PFSK-1 (cell line): ENCODE data around the gene AIF1.

Source experiments
- POLR2AphosphoS5 ChIP-seq: IDR thresholded peaks from 2 replicates; pipeline ENCODE4 v1.6.1; 2012; ENCODE audit warnings: low read depth, mild to moderate bottlenecking, control low read depth, low read length, moderate library complexity
- SIN3A ChIP-seq: IDR thresholded peaks from 2 replicates; pipeline ENCODE4 v1.6.1; 2012; ENCODE audit warnings: mild to moderate bottlenecking, low read length, moderate library complexity, borderline replicate concordance; ENCODE audit not compliant: insufficient read depth
- TF ChIP-seq, protein P1 (sequence below), 2 experiments: IDR thresholded peaks; 2 replicates each; pipeline versions ENCODE4 v1.6.1 to v1.8.0; 2011 to 2012; ENCODE audit warnings: low read depth in 2 of 2, low read length in 2 of 2, control low read depth in 1 of 2, inconsistent platforms in 1 of 2, mild to moderate bottlenecking in 1 of 2, moderate library complexity in 1 of 2; ENCODE audit not compliant: insufficient read depth in 1 of 2

DNA sequence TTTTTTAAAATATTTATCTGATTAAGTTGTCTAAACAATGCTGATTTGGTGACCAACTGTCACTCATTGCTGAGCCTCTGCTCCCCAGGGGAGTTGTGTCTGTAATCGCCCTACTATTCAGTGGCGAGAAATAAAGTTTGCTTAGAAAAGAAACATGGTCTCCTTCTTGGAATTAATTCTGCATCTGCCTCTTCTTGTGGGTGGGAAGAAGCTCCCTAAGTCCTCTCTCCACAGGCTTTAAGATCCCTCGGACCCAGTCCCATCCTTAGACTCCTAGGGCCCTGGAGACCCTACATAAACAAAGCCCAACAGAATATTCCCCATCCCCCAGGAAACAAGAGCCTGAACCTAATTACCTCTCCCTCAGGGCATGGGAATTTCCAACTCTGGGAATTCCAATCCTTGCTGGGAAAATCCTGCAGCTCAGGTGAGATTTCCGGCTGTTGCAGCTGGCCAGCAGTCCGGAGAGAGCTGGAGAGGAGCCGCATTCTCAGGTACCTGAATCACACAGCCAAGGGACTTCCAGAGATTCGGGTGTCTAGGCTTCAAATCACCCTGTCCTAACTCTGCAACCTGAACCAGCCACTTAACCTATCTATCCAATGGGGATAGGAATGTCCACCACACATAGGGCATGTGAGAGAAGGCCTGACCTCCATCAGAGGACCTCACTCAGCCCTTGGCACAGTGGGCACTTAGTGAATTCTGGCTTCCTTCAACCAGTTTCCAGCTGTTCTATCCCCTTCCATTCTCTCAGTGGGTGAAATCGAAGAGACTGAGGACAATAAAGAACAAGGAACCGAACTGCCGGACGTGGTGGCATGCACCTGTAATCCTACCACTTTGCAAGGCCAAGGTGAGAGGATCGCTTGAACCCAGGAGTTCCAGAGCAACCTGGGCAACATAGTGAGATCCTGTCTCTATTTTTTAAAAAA, 36.6 kb upstream of the AIF1 start:
- TF ChIP-seq, protein P1, sequence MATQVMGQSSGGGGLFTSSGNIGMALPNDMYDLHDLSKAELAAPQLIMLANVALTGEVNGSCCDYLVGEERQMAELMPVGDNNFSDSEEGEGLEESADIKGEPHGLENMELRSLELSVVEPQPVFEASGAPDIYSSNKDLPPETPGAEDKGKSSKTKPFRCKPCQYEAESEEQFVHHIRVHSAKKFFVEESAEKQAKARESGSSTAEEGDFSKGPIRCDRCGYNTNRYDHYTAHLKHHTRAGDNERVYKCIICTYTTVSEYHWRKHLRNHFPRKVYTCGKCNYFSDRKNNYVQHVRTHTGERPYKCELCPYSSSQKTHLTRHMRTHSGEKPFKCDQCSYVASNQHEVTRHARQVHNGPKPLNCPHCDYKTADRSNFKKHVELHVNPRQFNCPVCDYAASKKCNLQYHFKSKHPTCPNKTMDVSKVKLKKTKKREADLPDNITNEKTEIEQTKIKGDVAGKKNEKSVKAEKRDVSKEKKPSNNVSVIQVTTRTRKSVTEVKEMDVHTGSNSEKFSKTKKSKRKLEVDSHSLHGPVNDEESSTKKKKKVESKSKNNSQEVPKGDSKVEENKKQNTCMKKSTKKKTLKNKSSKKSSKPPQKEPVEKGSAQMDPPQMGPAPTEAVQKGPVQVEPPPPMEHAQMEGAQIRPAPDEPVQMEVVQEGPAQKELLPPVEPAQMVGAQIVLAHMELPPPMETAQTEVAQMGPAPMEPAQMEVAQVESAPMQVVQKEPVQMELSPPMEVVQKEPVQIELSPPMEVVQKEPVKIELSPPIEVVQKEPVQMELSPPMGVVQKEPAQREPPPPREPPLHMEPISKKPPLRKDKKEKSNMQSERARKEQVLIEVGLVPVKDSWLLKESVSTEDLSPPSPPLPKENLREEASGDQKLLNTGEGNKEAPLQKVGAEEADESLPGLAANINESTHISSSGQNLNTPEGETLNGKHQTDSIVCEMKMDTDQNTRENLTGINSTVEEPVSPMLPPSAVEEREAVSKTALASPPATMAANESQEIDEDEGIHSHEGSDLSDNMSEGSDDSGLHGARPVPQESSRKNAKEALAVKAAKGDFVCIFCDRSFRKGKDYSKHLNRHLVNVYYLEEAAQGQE (IDR thresholded peaks at IDR 0.05; ENCODE audit: insufficient read depth in 1 of 2, low read depth in 2 of 2, low read length in 2 of 2) = no peak
- TF ChIP-seq SIN3A (no peak), POLR2AphosphoS5 (no peak)
